ENCODE results near the gene TNPO1.

The TNPO1 gene

DNA sequence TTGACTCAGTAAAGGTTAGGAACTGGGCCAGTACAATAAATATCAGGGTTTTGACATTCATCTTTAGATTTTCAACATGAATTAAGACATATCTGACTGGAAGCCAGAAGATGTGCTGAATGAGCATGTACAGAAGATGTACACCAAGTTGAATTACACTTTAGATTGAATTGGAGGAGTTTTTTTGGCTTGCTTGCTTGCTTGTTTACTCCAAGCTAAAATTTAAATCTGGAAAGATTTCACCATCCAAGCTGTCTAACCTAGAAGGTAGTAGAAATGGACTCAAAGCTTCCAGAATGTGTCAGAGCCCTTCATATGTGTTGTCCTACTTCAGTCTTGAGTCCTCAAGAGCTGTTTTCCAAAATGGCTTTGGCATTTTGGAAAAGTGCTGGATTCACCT, 90.3 kb downstream of the TNPO1 start:
- no peak overlapping the region for H3K4me3 ChIP-seq (replicated peaks in 1 of 2; ENCODE audit: low read depth in 2 of 2, low read length in 2 of 2)
- no peak for TF ChIP-seq CTCF (IDR thresholded peaks at IDR 0.05; ENCODE audit: low read depth, low read length)
- no peak for DNase-seq (ENCODE audit: low read depth in 2 of 2)

DNA sequence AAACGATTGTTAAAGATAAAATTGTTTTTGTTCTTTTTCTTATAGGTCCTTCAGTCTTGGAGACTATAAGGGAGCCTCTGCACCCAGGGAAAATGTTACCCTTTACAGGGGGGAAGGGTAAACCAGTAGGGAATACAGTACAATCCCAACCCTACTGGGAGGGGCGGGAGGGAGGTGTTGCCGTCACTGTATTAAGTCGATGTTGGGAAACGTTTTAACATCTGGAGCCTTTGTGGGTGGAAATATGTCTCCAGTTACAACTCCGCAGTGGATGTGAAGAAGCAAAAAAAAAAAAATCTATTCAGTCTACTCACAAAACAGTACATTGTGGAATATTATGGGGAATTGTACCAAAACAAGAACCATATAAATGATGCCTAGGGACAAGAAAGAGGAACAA, 92.2 kb downstream of the TNPO1 start:
- no peak for DNase-seq (ENCODE audit: low read depth in 2 of 2)
- no peak for TF ChIP-seq CTCF (IDR thresholded peaks at IDR 0.05; ENCODE audit: low read depth, low read length)
- no peak overlapping the region for H3K4me3 ChIP-seq (replicated peaks in 1 of 2; ENCODE audit: low read depth in 2 of 2, low read length in 2 of 2)

- H3K4me3 ChIP-seq (replicated peaks in 1 of 2; ENCODE audit: low read depth in 2 of 2, low read length in 2 of 2): no peak overlapping the region
These were observed 100.9 kb downstream of the TNPO1 start for GRCh38 chr5:72917371-72917776.

DNA sequence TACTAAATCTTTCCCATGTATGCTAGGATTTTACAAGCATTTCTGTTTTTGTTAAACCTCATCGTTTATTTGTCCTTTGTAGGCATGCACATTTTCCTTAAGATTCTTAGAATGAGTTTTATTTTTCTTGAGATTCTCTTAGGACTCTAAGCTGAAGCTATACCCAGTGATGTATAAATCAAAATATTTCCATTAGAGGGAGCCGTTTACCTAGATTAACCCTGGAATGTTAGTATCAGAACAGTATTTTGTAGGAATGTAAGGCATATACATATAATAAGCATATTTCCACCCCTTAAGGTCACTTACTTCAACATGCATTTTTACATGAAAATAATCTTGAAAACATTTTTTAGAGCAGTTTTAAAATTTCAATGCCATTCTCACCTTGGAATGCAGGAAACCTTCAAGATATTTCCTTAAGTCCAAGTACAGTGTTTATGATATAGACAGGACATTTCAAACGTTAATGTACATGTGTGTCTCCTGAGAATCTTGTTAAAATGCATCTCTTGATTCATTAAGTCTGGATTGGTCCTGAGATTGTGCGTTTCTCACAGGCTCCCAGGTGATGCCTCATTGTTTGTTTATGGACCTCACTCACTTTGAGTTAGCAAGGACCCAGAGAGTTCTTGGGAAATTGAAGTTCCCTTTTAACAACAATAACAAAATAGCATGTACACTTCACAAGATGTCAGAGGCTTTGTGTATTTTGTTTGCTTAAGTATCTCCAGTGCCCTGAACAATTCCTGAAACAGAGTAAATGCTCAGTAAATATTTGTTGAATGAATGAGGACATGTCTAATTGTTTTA, 104.4 kb downstream of the TNPO1 start:
- peak; percentile 43 to 60 for DNase-seq (ENCODE audit: low read depth in 2 of 2)
- TF ChIP-seq CTCF (IDR thresholded peaks at IDR 0.05; ENCODE audit: low read depth, low read length): peak; percentile 11

More at GRCh38 chr5:72917371-72917776, 100.9 kb downstream of the TNPO1 start:
- DNase-seq (ENCODE audit: low read depth in 2 of 2): no peak
- no peak for TF ChIP-seq CTCF (IDR thresholded peaks at IDR 0.05; ENCODE audit: low read depth, low read length)

DNA sequence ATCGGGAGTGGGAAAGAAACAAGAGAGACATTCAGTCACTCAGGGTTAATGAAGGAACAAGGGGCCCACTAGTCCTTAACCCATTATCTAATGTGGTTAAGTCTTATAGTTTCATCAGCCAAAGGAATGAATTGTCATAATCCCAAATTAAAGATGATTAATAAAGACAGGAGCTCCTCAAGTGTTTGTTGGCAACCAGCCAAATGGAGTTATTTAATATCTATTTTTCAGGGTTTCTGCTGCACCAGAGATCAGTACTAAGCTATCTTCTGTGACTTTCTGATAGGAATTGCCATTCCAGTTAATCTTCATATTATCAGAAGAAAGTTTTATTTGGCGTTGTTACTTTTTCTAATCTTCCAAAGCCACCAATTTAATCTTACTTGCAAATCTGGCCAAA, 105.4 kb downstream of the TNPO1 start:
- TF ChIP-seq CTCF (IDR thresholded peaks at IDR 0.05; ENCODE audit: low read depth, low read length): no peak
- DNase-seq (ENCODE audit: low read depth in 2 of 2): no peak
- H3K4me3 ChIP-seq (replicated peaks in 1 of 2; ENCODE audit: low read depth in 2 of 2, low read length in 2 of 2): no peak overlapping the region

More for the DNA sequence above, 104.4 kb downstream of the TNPO1 start:
- H3K4me3 ChIP-seq (replicated peaks in 1 of 2; ENCODE audit: low read depth in 2 of 2, low read length in 2 of 2): no peak overlapping the region

DNA sequence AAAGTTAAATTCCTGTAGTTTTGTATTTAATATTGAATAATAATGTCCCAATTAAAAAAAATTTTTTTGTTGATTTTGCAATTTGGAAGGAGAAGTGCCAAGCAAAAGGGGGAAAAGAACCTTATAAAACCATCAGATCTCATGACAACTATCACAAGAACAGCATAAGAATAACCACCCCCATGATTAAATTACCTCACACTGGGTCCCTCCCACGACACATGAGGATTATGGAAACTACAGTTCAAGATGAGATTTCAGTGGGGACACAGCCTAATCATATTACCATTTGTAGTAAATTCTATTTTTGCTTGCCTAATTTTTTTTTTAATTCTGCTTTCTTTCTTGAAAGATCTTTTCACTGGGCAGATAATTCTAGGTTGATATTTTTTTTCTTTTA, 106.0 kb downstream of the TNPO1 start:
- no peak for TF ChIP-seq CTCF (IDR thresholded peaks at IDR 0.05; ENCODE audit: low read depth, low read length)
- no peak for DNase-seq (ENCODE audit: low read depth in 2 of 2)
- no peak overlapping the region for H3K4me3 ChIP-seq (replicated peaks in 1 of 2; ENCODE audit: low read depth in 2 of 2, low read length in 2 of 2)

Data from cardiac fibroblast (primary cell).